Breast epithelium (tissue), 3 donors: ENCODE measurements around the gene PTPRG.

Experiments used
- POLR2A ChIP-seq: fragments of 450-650 bp; IDR thresholded peaks from one replicate; pipeline ENCODE4 v1.6.1; 2016; ENCODE audit warnings: antibody characterized with exemption, mild to moderate bottlenecking, moderate library complexity
- POLR2AphosphoS5 ChIP-seq, 3 donors: sonication (generic); formaldehyde crosslinking; IDR thresholded peaks; one replicate each; pipeline ENCODE4 v1.6.1; 2017; ENCODE audit warnings: antibody characterized with exemption in 3 of 3
- TF ChIP-seq, protein P1 (sequence below), 3 donors: fragments of 450-650 bp; IDR thresholded peaks; one replicate each; pipeline ENCODE4 v1.5.1; 2016 to 2017; ENCODE audit warnings: antibody characterized with exemption in 3 of 3, mild to moderate bottlenecking in 3 of 3, moderate library complexity in 3 of 3

DNA sequence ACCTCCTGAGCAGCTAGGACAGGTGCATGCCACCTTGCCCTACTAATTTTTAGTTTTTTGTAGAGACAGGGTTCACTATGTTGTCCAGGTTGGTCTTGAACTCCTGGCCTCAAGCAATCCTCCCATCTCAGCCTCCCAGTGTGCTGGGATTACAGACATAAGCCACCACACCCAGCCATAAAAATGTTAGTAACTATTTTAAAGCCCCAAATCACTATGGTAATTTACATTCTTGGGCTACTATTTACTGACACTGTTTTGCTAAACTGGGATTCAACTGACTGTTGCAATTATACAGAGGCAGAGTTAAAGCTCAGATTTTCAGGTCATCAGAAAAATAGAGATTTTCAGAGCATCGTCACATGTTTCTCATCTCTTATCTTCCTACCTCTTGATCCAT, 553.4 kb downstream of the PTPRG start:
- TF ChIP-seq, protein P1, sequence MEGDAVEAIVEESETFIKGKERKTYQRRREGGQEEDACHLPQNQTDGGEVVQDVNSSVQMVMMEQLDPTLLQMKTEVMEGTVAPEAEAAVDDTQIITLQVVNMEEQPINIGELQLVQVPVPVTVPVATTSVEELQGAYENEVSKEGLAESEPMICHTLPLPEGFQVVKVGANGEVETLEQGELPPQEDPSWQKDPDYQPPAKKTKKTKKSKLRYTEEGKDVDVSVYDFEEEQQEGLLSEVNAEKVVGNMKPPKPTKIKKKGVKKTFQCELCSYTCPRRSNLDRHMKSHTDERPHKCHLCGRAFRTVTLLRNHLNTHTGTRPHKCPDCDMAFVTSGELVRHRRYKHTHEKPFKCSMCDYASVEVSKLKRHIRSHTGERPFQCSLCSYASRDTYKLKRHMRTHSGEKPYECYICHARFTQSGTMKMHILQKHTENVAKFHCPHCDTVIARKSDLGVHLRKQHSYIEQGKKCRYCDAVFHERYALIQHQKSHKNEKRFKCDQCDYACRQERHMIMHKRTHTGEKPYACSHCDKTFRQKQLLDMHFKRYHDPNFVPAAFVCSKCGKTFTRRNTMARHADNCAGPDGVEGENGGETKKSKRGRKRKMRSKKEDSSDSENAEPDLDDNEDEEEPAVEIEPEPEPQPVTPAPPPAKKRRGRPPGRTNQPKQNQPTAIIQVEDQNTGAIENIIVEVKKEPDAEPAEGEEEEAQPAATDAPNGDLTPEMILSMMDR (IDR thresholded peaks at IDR 0.05) = no peak
- TF ChIP-seq POLR2A = no peak
- no peak for TF ChIP-seq POLR2AphosphoS5 (IDR thresholded peaks at IDR 0.05)
